GM10266 (cell line): ENCODE results near the gene TULP4.

Experiments used
- DNase-seq: peaks from one replicate; pipeline ENCODE4 v3.0.0; 2012; ENCODE audit errors: extremely low spot score
- TF ChIP-seq, protein P1 (sequence below): IDR thresholded peaks from 2 replicates; pipeline ENCODE4 v1.5.1; 2012; ENCODE audit warnings: mild to moderate bottlenecking, low read depth; ENCODE audit not compliant: control insufficient read depth, insufficient read depth; ENCODE audit errors: missing control alignments

TULP4 gene

DNA sequence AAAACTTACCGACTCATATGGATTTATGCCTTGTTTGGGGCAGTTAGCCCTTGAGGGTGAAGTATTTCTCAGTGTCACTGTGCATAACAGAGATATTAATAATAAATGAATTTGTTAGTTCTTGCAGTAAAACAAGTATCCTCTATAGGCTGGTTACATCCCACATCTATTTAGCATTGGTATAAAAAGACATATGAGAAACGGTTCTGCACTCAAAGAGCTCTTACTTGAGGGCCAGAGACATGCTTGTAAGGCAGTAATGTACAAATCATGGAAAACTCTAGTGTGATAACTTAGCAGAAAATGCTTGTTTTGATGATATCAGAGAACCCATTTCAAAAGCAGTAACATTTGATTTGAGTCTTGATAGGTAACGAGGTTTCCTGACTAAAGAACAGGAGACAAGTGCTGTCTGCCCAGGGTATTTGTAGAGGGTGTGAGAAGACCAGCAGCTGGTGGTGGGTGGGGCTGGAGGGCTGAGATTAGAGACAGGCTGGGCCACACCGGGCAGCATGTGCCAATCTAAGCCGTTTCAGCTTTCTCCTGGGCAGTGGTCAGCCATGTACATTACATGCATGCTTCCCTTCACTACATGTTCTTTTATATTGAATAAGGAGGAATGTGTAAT, 46.3 kb downstream of the TULP4 start:
- no peak for DNase-seq
- TF ChIP-seq, protein P1, sequence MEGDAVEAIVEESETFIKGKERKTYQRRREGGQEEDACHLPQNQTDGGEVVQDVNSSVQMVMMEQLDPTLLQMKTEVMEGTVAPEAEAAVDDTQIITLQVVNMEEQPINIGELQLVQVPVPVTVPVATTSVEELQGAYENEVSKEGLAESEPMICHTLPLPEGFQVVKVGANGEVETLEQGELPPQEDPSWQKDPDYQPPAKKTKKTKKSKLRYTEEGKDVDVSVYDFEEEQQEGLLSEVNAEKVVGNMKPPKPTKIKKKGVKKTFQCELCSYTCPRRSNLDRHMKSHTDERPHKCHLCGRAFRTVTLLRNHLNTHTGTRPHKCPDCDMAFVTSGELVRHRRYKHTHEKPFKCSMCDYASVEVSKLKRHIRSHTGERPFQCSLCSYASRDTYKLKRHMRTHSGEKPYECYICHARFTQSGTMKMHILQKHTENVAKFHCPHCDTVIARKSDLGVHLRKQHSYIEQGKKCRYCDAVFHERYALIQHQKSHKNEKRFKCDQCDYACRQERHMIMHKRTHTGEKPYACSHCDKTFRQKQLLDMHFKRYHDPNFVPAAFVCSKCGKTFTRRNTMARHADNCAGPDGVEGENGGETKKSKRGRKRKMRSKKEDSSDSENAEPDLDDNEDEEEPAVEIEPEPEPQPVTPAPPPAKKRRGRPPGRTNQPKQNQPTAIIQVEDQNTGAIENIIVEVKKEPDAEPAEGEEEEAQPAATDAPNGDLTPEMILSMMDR, result no peak

DNA sequence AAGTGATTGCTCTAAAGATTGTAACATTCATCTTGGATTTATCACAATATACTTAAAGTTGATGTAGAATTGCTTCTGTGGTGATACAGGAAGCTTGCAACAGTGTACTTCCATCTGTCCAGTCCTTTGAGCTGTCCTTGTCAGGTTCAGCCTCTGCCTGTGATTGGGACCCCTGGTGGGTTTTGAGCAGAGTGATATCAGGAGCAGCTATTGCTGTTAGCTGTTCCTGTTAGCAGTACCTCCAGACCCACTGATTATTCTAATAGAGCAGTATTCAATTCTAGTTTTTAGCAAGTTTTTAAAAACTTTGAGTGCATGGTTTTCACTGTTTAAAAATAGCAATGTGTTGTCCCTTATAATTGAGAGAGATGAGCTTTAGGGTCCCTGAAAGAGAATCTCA, 48.8 kb downstream of the TULP4 start:
- TF ChIP-seq, protein P1, result no peak
- DNase-seq, result no peak

DNA sequence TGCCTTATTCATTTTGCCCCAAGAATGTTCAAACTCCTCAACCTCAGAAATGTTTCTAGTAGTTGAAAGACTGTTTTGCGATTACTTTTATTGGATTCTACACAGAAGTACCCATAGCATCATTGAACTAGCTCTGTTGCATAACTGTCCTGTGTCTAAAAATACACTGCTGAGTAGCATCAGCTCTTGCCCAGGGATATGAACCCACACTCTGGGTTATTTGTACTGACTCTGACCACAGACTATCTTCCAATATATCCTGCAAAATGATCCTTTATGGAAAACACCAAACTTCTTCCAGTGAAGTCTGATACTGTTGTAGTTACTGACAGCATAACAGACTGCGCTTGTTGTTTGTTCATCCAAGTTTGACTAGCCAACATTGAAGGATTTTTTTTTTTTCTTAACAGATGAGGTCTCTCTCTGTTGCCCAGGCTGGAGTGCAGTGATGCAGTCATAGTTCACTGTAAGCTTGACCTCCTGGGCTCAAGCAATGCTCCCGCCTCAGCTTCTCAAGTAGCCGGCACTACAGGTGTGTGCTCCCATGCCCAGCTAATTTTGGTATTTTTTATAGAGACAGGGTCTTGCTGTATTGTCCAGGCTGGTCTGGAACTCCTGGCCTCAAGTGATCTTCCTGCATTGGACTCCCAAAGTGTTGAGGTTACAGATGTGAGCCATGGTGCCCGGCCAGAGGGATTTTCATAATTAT, 49.9 kb downstream of the TULP4 start:
- no peak for DNase-seq
- TF ChIP-seq, protein P1, result no peak

DNA sequence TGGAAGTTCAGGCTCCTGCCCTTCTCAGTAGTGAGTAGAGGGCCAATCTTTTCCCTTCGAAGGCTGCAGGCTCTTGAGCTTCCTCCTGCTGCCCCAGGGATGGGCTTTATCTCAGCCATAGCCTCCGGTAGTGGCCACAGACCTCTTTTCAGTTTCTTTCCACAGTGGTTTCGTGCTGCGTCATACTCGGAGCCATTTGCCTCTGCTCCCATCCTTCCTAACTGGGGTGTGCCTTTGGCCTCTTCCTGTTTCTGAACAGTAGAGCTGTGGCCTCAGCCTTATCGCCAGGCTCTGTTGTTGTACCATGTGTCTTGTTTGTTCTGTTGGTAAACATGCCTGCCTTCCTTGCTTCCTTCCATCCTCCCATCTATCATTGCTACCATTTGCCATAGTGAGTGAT, 54.1 kb downstream of the TULP4 start:
- no peak for DNase-seq
- TF ChIP-seq, protein P1, result no peak

DNA sequence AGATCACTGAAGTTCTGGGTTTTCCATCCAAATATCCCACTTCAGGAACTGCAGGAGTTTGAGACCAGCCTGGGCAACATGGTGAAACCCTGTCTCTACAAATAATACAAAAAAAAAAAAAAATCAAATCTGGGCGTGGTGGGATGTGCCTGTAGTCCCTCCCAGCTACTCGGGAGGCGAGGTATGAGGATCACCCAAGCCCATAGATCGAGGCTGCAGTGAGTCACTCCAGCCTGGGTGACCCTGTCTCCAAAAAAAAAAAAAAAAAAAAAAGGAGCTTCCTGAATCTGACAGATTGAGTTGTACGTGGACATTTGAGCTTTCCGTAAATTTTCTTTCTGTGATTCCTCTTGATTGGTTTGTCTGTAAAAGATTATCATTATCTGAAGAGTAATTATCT, 55.6 kb downstream of the TULP4 start:
- DNase-seq, result no peak
- TF ChIP-seq, protein P1, result no peak

DNA sequence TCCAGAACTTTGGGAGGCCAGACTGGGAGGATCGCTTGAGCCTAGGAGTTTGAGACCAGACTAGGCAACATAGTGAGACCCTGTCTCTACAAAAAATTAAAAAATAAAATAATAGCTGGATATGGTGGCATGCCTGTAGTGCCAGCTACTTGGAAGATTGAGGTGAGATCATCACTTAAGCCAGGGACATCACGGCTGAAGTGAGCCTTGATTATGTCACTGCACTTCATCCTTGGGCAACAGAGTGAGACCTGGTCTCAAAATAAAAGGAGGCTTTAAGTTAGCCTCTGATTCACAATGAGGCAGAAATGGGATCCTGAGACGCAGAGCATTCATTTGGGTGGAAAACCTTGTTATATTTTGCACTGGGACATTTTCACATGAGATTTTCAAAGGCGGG, 57.0 kb downstream of the TULP4 start:
- DNase-seq, result no peak
- TF ChIP-seq, protein P1, result no peak

DNA sequence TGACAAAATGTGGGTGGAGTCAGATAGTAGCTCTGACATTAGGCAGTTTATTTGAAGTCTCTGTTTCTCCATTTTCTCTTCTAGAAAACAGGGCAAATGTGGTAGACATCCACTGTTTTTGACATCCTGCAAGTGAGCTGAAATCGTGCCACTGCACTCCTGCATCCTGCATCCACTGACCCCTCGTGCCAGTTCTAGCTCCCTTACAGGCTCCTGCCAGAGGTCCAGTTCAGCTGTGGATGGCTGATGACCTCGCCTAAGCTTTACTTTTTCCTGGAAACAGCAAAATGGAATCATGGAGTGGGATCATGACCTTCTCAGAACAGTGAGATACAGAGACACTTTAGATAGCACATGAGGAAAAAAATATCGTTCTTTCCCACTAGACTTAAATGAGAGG, 58.5 kb downstream of the TULP4 start:
- no peak for DNase-seq
- TF ChIP-seq, protein P1, result no peak
